Effector memory CD4-positive, alpha-beta T cell (primary cell): ENCODE data around the gene PORCN.

Experiments used
- DNase-seq, 3 donors: peaks; one replicate each; pipeline ENCODE4 v3.0.0-alpha.2; 2020
- H3K27ac ChIP-seq: 2 replicates; pipeline ENCODE4 v1.7.0; 2013; ENCODE audit warnings: mild to moderate bottlenecking, low read length, moderate library complexity; ENCODE audit not compliant: insufficient read depth, poor library complexity, severe bottlenecking
- H3K27me3 ChIP-seq: replicated peaks from 2 replicates; pipeline ENCODE4 v1.7.0; 2013; ENCODE audit warnings: mild to moderate bottlenecking, low read length; ENCODE audit not compliant: insufficient read depth, control insufficient read depth, poor library complexity, severe bottlenecking
- H3K36me3 ChIP-seq: 2 replicates; pipeline ENCODE4 v1.7.0; 2013; ENCODE audit warnings: mild to moderate bottlenecking, low read length, moderate library complexity; ENCODE audit not compliant: control insufficient read depth, insufficient read depth
- H3K4me1 ChIP-seq: 2 replicates; pipeline ENCODE4 v1.7.0; 2013; ENCODE audit warnings: low read length, mild to moderate bottlenecking; ENCODE audit not compliant: control insufficient read depth, insufficient read depth, poor library complexity, severe bottlenecking
- H3K4me3 ChIP-seq: 2 replicates; pipeline ENCODE4 v1.7.0; 2013; ENCODE audit warnings: low read length, low read depth, mild to moderate bottlenecking; ENCODE audit not compliant: insufficient read depth, poor library complexity, severe bottlenecking
- H3K9me3 ChIP-seq: 2 replicates; pipeline ENCODE4 v1.7.0; 2013; ENCODE audit warnings: mild to moderate bottlenecking, low read length, moderate library complexity; ENCODE audit not compliant: control insufficient read depth

PORCN gene

GRCh38 chrX:48468693-48469691 is 39.8 kb upstream of the PORCN start:
- Histone ChIP-seq H3K36me3 (no peaks in the 10 kb centered on the region), H3K27me3 (no peaks in the 10 kb centered on the region), H3K27ac (peak overlapping the region; percentile 41), H3K4me1 (peaks cover 4% of the 10 kb centered on the region), H3K9me3 (no peaks in the 10 kb centered on the region), H3K4me3 (peak overlapping the region; percentile 49)
- peak in 2 of 3 donors; percentile 10 to 15 for DNase-seq

GRCh38 chrX:48470110-48470832 is 38.5 kb upstream of the PORCN start, which contains the start of gene SLC38A5:
TSS of gene SLC38A5 (minus strand) at chrX:48470260. CDS start at chrX:48467924, 2,336 bp downstream.
- no peak for DNase-seq
- Histone ChIP-seq H3K4me3 (peak within 1 kb of the TSS; percentile 49), H3K9me3 (no peaks in the 10 kb centered on the region), H3K27ac (peak within 1 kb of the TSS; percentile 41), H3K4me1 (peaks cover 4% of the 10 kb centered on the region), H3K36me3 (no peaks in the 10 kb centered on the region), H3K27me3 (no peaks in the 10 kb centered on the region)

- no peaks in the 10 kb centered on the region for H3K36me3 ChIP-seq
- H3K9me3 ChIP-seq, result no peaks in the 10 kb centered on the region
- no peaks in the 10 kb centered on the region for H3K27me3 ChIP-seq
- H3K4me1 ChIP-seq, result peaks cover 4% of the 10 kb centered on the region
- H3K4me3 ChIP-seq, result no peak overlapping the region
- no peak for DNase-seq
- H3K27ac ChIP-seq, result no peak overlapping the region
These were observed 38.0 kb upstream of the PORCN start for GRCh38 chrX:48470833-48471118.

- Histone ChIP-seq H3K4me3 (no peak overlapping the region), H3K27ac (no peak overlapping the region)
These were observed 37.3 kb upstream of the PORCN start for GRCh38 chrX:48471504-48471903.

GRCh38 chrX:48472225-48472624 is 36.6 kb upstream of the PORCN start:
- no peaks in the 10 kb centered on the region for H3K9me3 ChIP-seq
- DNase-seq, result no peak
- H3K4me3 ChIP-seq, result no peak overlapping the region
- H3K4me1 ChIP-seq, result peaks cover 8% of the 10 kb centered on the region
- H3K27me3 ChIP-seq, result no peaks in the 10 kb centered on the region
- no peak overlapping the region for H3K27ac ChIP-seq
- no peaks in the 10 kb centered on the region for H3K36me3 ChIP-seq

More at GRCh38 chrX:48471504-48471903, 37.3 kb upstream of the PORCN start:
- H3K4me1 ChIP-seq, result peaks cover 4% of the 10 kb centered on the region
- H3K36me3 ChIP-seq, result no peaks in the 10 kb centered on the region
- H3K9me3 ChIP-seq, result no peaks in the 10 kb centered on the region
- H3K27me3 ChIP-seq, result no peaks in the 10 kb centered on the region
- DNase-seq, result no peak

- Histone ChIP-seq H3K9me3 (no peaks in the 10 kb centered on the region), H3K4me3 (no peak overlapping the region), H3K27ac (no peak overlapping the region), H3K27me3 (no peaks in the 10 kb centered on the region), H3K36me3 (no peaks in the 10 kb centered on the region), H3K4me1 (peaks cover 8% of the 10 kb centered on the region)
- DNase-seq, result no peak
These were observed 35.7 kb upstream of the PORCN start for GRCh38 chrX:48472851-48473703.

GRCh38 chrX:48473704-48473990 is 35.1 kb upstream of the PORCN start:
- no peak overlapping the region for H3K27ac ChIP-seq
- DNase-seq, result no peak
- H3K27me3 ChIP-seq, result no peaks in the 10 kb centered on the region

GRCh38 chrX:48474127-48474526 is 34.7 kb upstream of the PORCN start:
- Histone ChIP-seq H3K36me3 (peaks cover 6% of the 10 kb centered on the region), H3K27me3 (no peaks in the 10 kb centered on the region), H3K27ac (no peak overlapping the region), H3K4me1 (peaks cover 8% of the 10 kb centered on the region), H3K4me3 (no peak overlapping the region), H3K9me3 (no peaks in the 10 kb centered on the region)
- DNase-seq, result no peak

More at GRCh38 chrX:48473704-48473990, 35.1 kb upstream of the PORCN start:
- Histone ChIP-seq H3K4me3 (no peak overlapping the region), H3K9me3 (no peaks in the 10 kb centered on the region), H3K4me1 (peaks cover 8% of the 10 kb centered on the region), H3K36me3 (peaks cover 4% of the 10 kb centered on the region)

GRCh38 chrX:48474581-48474980 is 34.2 kb upstream of the PORCN start:
- Histone ChIP-seq H3K36me3 (peaks cover 6% of the 10 kb centered on the region), H3K4me3 (no peak overlapping the region), H3K27me3 (no peaks in the 10 kb centered on the region), H3K4me1 (peaks cover 8% of the 10 kb centered on the region), H3K9me3 (no peaks in the 10 kb centered on the region), H3K27ac (no peak overlapping the region)
- no peak for DNase-seq
